Cortex of kidney (tissue), 1 donor: ENCODE results near the gene SLC13A1.

ENCODE experiments used
- DNase-seq: peaks from one replicate; lab custom pipeline; 2025; lab: John Stamatoyannopoulos, UW

SLC13A1 gene

GRCh38 chr7:123198111-123198510, 1.7 kb downstream of the SLC13A1 start:
- DNase-seq: no peak

- DNase-seq: no peak
Observed at GRCh38 chr7:123193235-123193634, 6.5 kb downstream of the SLC13A1 start.

GRCh38 chr7:123191132-123191531, 8.6 kb downstream of the SLC13A1 start:
- DNase-seq: no peak

GRCh38 chr7:123190109-123190831, 9.5 kb downstream of the SLC13A1 start:
- no peak for DNase-seq

GRCh38 chr7:123185756-123186155, 14.0 kb downstream of the SLC13A1 start:
- no peak for DNase-seq

- DNase-seq: no peak
Observed at GRCh38 chr7:123184271-123184670, 15.5 kb downstream of the SLC13A1 start.

- no peak for DNase-seq
Observed at GRCh38 chr7:123183431-123183830, 16.3 kb downstream of the SLC13A1 start.

GRCh38 chr7:123177442-123177841, 22.3 kb downstream of the SLC13A1 start:
- no peak for DNase-seq

GRCh38 chr7:123170333-123171246, 29.2 kb downstream of the SLC13A1 start:
- DNase-seq: no peak

GRCh38 chr7:123169065-123169464, 30.7 kb downstream of the SLC13A1 start:
- DNase-seq: no peak

- no peak for DNase-seq
Observed at GRCh38 chr7:123157606-123158005, 42.2 kb downstream of the SLC13A1 start.

- DNase-seq: no peak
Observed at GRCh38 chr7:123155571-123155970, 44.2 kb downstream of the SLC13A1 start.

- no peak for DNase-seq
Observed at GRCh38 chr7:123154231-123154860, 45.4 kb downstream of the SLC13A1 start.

- DNase-seq: no peak
Observed at GRCh38 chr7:123151443-123151842, 48.3 kb downstream of the SLC13A1 start.

- DNase-seq: no peak
Observed at GRCh38 chr7:123148813-123149212, 51.0 kb downstream of the SLC13A1 start.

GRCh38 chr7:123143252-123144006, 56.3 kb downstream of the SLC13A1 start:
- DNase-seq: no peak

GRCh38 chr7:123140561-123140960, 59.2 kb downstream of the SLC13A1 start:
- no peak for DNase-seq

GRCh38 chr7:123135960-123136359, 63.8 kb downstream of the SLC13A1 start:
- no peak for DNase-seq

GRCh38 chr7:123133924-123134323, 65.8 kb downstream of the SLC13A1 start:
- no peak for DNase-seq

GRCh38 chr7:123131961-123132360, 67.8 kb downstream of the SLC13A1 start:
- DNase-seq: no peak

- DNase-seq: no peak
Observed at GRCh38 chr7:123131556-123131955, 68.2 kb downstream of the SLC13A1 start.

- no peak for DNase-seq
Observed at GRCh38 chr7:123131140-123131539, 68.6 kb downstream of the SLC13A1 start.
